NCI-H128 (cell line): ENCODE results near the gene ANGPTL4.

Experiments used
- DNase-seq: peaks from one replicate; lab custom pipeline; 2025; ENCODE audit not compliant: unreplicated experiment; lab: John Stamatoyannopoulos, UW

ANGPTL4 gene

GRCh38 chr19:8412783-8413628, 49.1 kb downstream of the ANGPTL4 start, which contains the start of gene MARCHF2:
Gene MARCHF2 (plus strand): TSS chr19:8413305. CDS start chr19:8421841, 8,536 bp downstream.
- DNase-seq: peak; percentile 86

- no peak for DNase-seq
Measured at GRCh38 chr19:8413629-8413995, 49.7 kb downstream of the ANGPTL4 start.

- DNase-seq: no peak
Measured at GRCh38 chr19:8416796-8417195, 52.8 kb downstream of the ANGPTL4 start.

- DNase-seq: no peak
Measured at GRCh38 chr19:8421484-8422461, 57.8 kb downstream of the ANGPTL4 start.

GRCh38 chr19:8423817-8424223, 59.9 kb downstream of the ANGPTL4 start:
- DNase-seq: no peak
